Left lung (tissue), 10 donors: ENCODE measurements around the gene CEP78. TPM values are rescaled to one million over a fixed set of nuclear protein-coding genes. Genes with fewer than 3 reads are reported as not detected.
"Not testable (repeated sequence)": the region's sequence is repeated elsewhere in the genome, so short reads cannot be mapped to it uniquely, and the experiment has no call there.

Experiments used
- ATAC-seq: fragments of 200-7000 bp; cut with Tn5 transposase; one replicate; pipeline ENCODE4 v1.9.1; 2020; ENCODE audit warnings: moderate library complexity
- DNase-seq, 4 donors: peaks; one replicate each; pipeline ENCODE4 v3.0.0-alpha.2; 2013 to 2020
- H3K27ac ChIP-seq, 2 donors: fragments of 200-600 bp; sonication (generic) in 1 of 2; one replicate each; pipeline versions ENCODE4 v1.5.0 to v1.8.0; 2020 to 2021
- H3K27me3 ChIP-seq, 2 donors: fragments of 200-600 bp; sonication (generic) in 1 of 2; one replicate each; pipeline versions ENCODE4 v1.5.0 to v1.8.0; 2020 to 2021
- H3K36me3 ChIP-seq, 2 donors: fragments of 200-600 bp; sonication (generic) in 1 of 2; one replicate each; pipeline versions ENCODE4 v1.5.0 to v1.8.0; 2020 to 2021
- H3K4me1 ChIP-seq, 2 donors: fragments of 200-600 bp; one replicate each; pipeline ENCODE4 v1.8.0; 2021
- H3K4me3 ChIP-seq, 2 donors: fragments of 200-600 bp; sonication (generic) in 1 of 2; one replicate each; pipeline versions ENCODE4 v1.5.0 to v1.8.0; 2020 to 2021; ENCODE audit warnings: mild to moderate bottlenecking in 1 of 2
- H3K9me3 ChIP-seq, 2 donors: fragments of 200-600 bp; sonication (generic) in 1 of 2; one replicate each; pipeline versions ENCODE4 v1.5.0 to v1.8.0; 2020 to 2021
- intact Hi-C, 2 donors: fragments of 100-400 bp; cut with DNase I; formaldehyde crosslinking; loops; one replicate each; pipeline versions ENCODE4 v1.11.2 to v1.14.2; 2022
- polyA plus RNA-seq, 6 donors: library from polyadenylated mRNA; unstranded; fragments of 120-200 nt; gene quantifications; one replicate each; pipeline ENCODE4 v1.2.1, GENCODE V29; 2013; ENCODE audit not compliant: insufficient read length in 6 of 6
- total RNA-seq, 2 donors: library from RNA; stranded (reverse); fragmentation: NEBNext Ultra II Directional; extraction: Animal tissue kit (Norgen Biotek cat#: 25700); gene quantifications; one replicate each; pipeline ENCODE4 v1.2.1, GENCODE V29; 2021
- TF ChIP-seq, protein P1 (sequence below), 2 donors: fragments of 200-600 bp; sonication (generic) in 1 of 2; IDR thresholded peaks; one replicate each; pipeline versions ENCODE4 v1.5.0 to v1.8.0; 2021; ENCODE audit warnings: antibody characterized with exemption in 2 of 2
- donor health status: DM: no; HTN: yes; CAD: no.
- donor health status: DM: no; HTN: no; CAD: no.

Gene CEP78
- total and polyA plus RNA-seq, 8 donors = 14.0 to 43.9 (median 40.1) TPM

- intact Hi-C loops = no loop called here
- peaks cover 8 to 12% of the 10 kb centered on the region in 2 donors for H3K4me1 ChIP-seq
- H3K27me3 ChIP-seq = no peaks in the 10 kb centered on the region
- ATAC-seq (peak; percentile 81), DNase-seq (peak; percentile 70 to 95 (median 82))
- no peak overlapping the region for H3K27ac ChIP-seq
- no peaks in the 10 kb centered on the region for H3K9me3 ChIP-seq
- H3K4me3 ChIP-seq = no peak overlapping the region
- TF ChIP-seq, protein P1, sequence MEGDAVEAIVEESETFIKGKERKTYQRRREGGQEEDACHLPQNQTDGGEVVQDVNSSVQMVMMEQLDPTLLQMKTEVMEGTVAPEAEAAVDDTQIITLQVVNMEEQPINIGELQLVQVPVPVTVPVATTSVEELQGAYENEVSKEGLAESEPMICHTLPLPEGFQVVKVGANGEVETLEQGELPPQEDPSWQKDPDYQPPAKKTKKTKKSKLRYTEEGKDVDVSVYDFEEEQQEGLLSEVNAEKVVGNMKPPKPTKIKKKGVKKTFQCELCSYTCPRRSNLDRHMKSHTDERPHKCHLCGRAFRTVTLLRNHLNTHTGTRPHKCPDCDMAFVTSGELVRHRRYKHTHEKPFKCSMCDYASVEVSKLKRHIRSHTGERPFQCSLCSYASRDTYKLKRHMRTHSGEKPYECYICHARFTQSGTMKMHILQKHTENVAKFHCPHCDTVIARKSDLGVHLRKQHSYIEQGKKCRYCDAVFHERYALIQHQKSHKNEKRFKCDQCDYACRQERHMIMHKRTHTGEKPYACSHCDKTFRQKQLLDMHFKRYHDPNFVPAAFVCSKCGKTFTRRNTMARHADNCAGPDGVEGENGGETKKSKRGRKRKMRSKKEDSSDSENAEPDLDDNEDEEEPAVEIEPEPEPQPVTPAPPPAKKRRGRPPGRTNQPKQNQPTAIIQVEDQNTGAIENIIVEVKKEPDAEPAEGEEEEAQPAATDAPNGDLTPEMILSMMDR (IDR thresholded peaks at IDR 0.05) = no peak
- no peaks in the 10 kb centered on the region for H3K36me3 ChIP-seq
Measured at GRCh38 chr9:78280982-78281668, 45.2 kb downstream of the CEP78 start.

GRCh38 chr9:78284181-78284580 lies 48.3 kb downstream of the CEP78 start:
- H3K4me1 ChIP-seq, H3K4me3 ChIP-seq, H3K27ac ChIP-seq, DNase-seq, intact Hi-C loops, H3K36me3 ChIP-seq, ATAC-seq, H3K27me3 ChIP-seq, H3K9me3 ChIP-seq: not testable (repeated sequence)

- TF ChIP-seq, protein P1 (IDR thresholded peaks at IDR 0.05) = no peak
- no peak for ATAC-seq
- peaks cover 0 to 5% of the 10 kb centered on the region in 2 donors for H3K27me3 ChIP-seq
- H3K4me3 ChIP-seq = no peak overlapping the region
- H3K9me3 ChIP-seq = no peaks in the 10 kb centered on the region
- H3K4me1 ChIP-seq = peaks cover 0 to 4% of the 10 kb centered on the region in 2 donors
- H3K27ac ChIP-seq = no peak overlapping the region
- no peaks in the 10 kb centered on the region for H3K36me3 ChIP-seq
- no peak for DNase-seq
- intact Hi-C loops = no loop called here
Measured at GRCh38 chr9:78286125-78286524, 50.2 kb downstream of the CEP78 start.

DNA sequence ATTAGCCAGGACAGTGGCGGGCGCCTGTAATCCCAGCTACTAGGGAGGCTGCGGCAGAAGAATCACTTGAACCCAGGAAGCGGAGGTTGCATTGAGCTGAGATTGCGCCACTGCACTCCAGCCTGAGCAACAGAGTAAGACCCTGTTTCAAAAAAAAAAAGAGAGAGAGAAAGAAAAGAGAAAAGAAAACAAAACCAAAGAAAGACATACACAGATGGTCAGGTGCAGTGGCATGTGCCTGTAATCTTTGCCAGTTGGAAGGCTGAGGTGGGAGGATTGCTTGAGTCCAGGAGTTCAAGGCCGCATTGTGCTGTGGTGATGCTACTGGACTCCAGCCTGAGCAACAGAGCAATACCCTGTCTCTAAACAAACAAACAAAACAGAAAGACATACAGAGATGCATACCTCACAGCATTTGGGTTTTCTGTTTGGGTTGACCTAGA lies 51.1 kb downstream of the CEP78 start:
- DNase-seq (no peak), ATAC-seq (no peak)
- Histone ChIP-seq H3K9me3 (no peaks in the 10 kb centered on the region), H3K27me3 (peaks cover 0 to 5% of the 10 kb centered on the region in 2 donors), H3K36me3 (no peaks in the 10 kb centered on the region), H3K27ac (no peak overlapping the region), H3K4me3 (no peak overlapping the region), H3K4me1 (no peaks in the 10 kb centered on the region)
- intact Hi-C loops = no loop called here
- TF ChIP-seq, protein P1 (IDR thresholded peaks at IDR 0.05) = no peak

GRCh38 chr9:78288214-78288892 lies 52.5 kb downstream of the CEP78 start:
- H3K9me3 ChIP-seq = no peaks in the 10 kb centered on the region
- no peak overlapping the region for H3K4me3 ChIP-seq
- DNase-seq = no peak
- H3K36me3 ChIP-seq = no peaks in the 10 kb centered on the region
- intact Hi-C loops = no loop called here
- H3K4me1 ChIP-seq = no peaks in the 10 kb centered on the region
- H3K27ac ChIP-seq = no peak overlapping the region
- peaks cover 0 to 5% of the 10 kb centered on the region in 2 donors for H3K27me3 ChIP-seq
- ATAC-seq = no peak
- TF ChIP-seq, protein P1 (IDR thresholded peaks at IDR 0.05) = no peak
